ENCODE results near the gene OPTC. TPM values are rescaled to one million over a fixed set of nuclear protein-coding genes. Genes with fewer than 3 reads are reported as not detected.

Gene OPTC
- total RNA-seq, 2 experiments from 2014 or later = not detected

- Mint-ChIP-seq H3K4me1 (ENCODE audit: low read depth) (peaks cover 4% of the 10 kb centered on the region), H3K36me3 (ENCODE audit: low read depth) (no peaks in the 10 kb centered on the region), H3K27ac (no peak overlapping the region), H3K4me3 (no peak overlapping the region), H3K27me3 (peaks cover 27% of the 10 kb centered on the region), H3K9me3 (no peaks in the 10 kb centered on the region)
- CTCF ChIA-PET = interaction anchor here (0.7 to 0.9 kb wide), 2 partner anchors 120 to 433 kb away, joined by 3 read pairs; no protein-coding TSS in a partner anchor
- POLR2A ChIA-PET = no interaction called here
- ATAC-seq = no peak
- DNase-seq = no peak
- TF ChIP-seq, protein P1, sequence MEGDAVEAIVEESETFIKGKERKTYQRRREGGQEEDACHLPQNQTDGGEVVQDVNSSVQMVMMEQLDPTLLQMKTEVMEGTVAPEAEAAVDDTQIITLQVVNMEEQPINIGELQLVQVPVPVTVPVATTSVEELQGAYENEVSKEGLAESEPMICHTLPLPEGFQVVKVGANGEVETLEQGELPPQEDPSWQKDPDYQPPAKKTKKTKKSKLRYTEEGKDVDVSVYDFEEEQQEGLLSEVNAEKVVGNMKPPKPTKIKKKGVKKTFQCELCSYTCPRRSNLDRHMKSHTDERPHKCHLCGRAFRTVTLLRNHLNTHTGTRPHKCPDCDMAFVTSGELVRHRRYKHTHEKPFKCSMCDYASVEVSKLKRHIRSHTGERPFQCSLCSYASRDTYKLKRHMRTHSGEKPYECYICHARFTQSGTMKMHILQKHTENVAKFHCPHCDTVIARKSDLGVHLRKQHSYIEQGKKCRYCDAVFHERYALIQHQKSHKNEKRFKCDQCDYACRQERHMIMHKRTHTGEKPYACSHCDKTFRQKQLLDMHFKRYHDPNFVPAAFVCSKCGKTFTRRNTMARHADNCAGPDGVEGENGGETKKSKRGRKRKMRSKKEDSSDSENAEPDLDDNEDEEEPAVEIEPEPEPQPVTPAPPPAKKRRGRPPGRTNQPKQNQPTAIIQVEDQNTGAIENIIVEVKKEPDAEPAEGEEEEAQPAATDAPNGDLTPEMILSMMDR (IDR thresholded peaks at IDR 0.05) = no peak
- intact Hi-C loops (cut with micrococcal nuclease) = no loop called here
Observed at GRCh38 chr1:203461717-203462116, 32.2 kb upstream of the OPTC start.

DNA sequence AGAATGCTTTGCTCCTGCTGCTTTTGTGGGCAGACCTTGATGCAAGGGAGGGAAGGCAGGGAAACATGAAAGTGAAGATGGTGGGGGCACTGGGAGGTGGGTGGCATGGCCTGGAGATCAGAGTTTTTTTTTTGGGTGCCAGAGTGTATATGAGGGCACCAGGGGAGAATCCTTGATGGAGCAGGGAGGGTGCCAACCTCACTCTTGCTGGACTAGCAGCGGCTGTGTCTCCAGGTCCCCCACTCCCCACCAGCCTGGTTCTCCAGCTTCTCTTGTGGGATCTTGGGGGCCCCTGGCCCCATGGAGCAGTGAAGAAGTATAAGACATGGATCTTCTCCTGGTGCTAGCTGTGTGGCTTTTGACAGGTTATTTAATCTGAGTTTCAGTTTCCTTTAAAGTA is 31.8 kb upstream of the OPTC start:
- ChIA-PET CTCF (interaction anchor here (0.7 to 1.1 kb wide), 3 partner anchors 26 to 433 kb away, joined by 3 read pairs; no protein-coding TSS in a partner anchor), POLR2A (no interaction called here)
- H3K4me1 Mint-ChIP-seq (ENCODE audit: low read depth) = peaks cover 4% of the 10 kb centered on the region
- TF ChIP-seq, protein P1 (IDR thresholded peaks at IDR 0.05) = no peak
- H3K27ac Mint-ChIP-seq = no peak overlapping the region
- intact Hi-C loops (cut with micrococcal nuclease) = no loop called here
- no peaks in the 10 kb centered on the region for H3K36me3 Mint-ChIP-seq (ENCODE audit: low read depth)
- peaks cover 28% of the 10 kb centered on the region for H3K27me3 Mint-ChIP-seq
- H3K9me3 Mint-ChIP-seq = no peaks in the 10 kb centered on the region
- H3K4me3 Mint-ChIP-seq = no peak overlapping the region
- DNase-seq = no peak
- ATAC-seq = no peak

GRCh38 chr1:203462878-203463277 is 31.1 kb upstream of the OPTC start:
- ChIA-PET POLR2A (no interaction called here), CTCF (interaction anchor here (1.0 to 1.5 kb wide), 3 partner anchors 24 to 196 kb away, joined by 3 to 4 read pairs (median 3); no protein-coding TSS in a partner anchor)
- Mint-ChIP-seq H3K36me3 (ENCODE audit: low read depth) (no peaks in the 10 kb centered on the region), H3K4me1 (ENCODE audit: low read depth) (peaks cover 4% of the 10 kb centered on the region), H3K9me3 (no peaks in the 10 kb centered on the region), H3K4me3 (no peak overlapping the region), H3K27me3 (peaks cover 28% of the 10 kb centered on the region), H3K27ac (no peak overlapping the region)
- intact Hi-C loops (cut with micrococcal nuclease) = no loop called here
- no peak for ATAC-seq
- TF ChIP-seq, protein P1 (IDR thresholded peaks at IDR 0.05) = no peak
- DNase-seq = no peak

DNA sequence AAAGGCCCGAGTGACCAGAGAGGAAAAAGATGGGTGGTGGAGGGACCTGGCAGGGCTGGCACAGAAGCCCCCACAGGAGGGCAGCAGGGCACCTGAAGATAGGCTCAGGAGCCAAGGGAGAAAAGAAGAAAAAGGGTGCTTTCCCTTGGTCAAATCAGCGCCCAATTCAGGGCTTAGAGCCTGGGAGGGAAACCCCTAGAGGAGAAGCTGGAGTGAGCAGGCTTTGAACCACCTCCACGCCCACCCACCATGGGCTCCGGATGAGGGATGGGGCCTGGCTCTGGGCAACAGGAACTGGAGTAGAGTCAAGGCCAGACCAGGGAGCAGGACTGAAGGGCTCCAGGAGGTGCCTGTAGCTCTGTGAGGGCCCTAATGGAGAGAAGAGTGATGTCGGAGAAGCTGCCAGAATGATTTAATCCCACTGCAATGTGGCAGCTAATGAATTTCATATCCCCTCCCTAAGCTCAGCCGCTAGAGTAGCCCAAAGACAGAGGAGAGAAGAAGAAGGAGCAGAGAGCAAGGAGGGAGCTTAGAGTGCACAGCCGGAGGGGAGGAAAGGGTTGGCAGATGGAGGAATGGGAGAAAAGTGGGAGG is 30.4 kb upstream of the OPTC start:
- Mint-ChIP-seq H3K27me3 (peaks cover 25% of the 10 kb centered on the region), H3K4me1 (ENCODE audit: low read depth) (peaks cover 4% of the 10 kb centered on the region), H3K36me3 (ENCODE audit: low read depth) (no peaks in the 10 kb centered on the region), H3K27ac (no peak overlapping the region), H3K4me3 (no peak overlapping the region), H3K9me3 (no peaks in the 10 kb centered on the region)
- TF ChIP-seq, protein P1 (IDR thresholded peaks at IDR 0.05) = no peak
- ChIA-PET CTCF (interaction anchor here (0.7 to 1.7 kb wide), 6 partner anchors 12 to 196 kb away, joined by 3 to 4 read pairs (median 3); partner anchors contain the start of gene PRELP), POLR2A (no interaction called here)
- intact Hi-C loops (cut with micrococcal nuclease) = no loop called here
- DNase-seq (no peak), ATAC-seq (no peak)

GRCh38 chr1:203464226-203464625 is 29.7 kb upstream of the OPTC start:
- CTCF ChIA-PET = interaction anchor here (0.8 to 1.7 kb wide), 4 partner anchors 12 to 122 kb away, joined by 3 to 4 read pairs (median 4); partner anchors contain the start of gene PRELP
- intact Hi-C loops (cut with micrococcal nuclease) = no loop called here
- H3K4me3 Mint-ChIP-seq = no peak overlapping the region
- H3K27me3 Mint-ChIP-seq = peaks cover 25% of the 10 kb centered on the region
- H3K9me3 Mint-ChIP-seq = no peaks in the 10 kb centered on the region
- no peak overlapping the region for H3K27ac Mint-ChIP-seq
- peaks cover 4% of the 10 kb centered on the region for H3K4me1 Mint-ChIP-seq (ENCODE audit: low read depth)
- no peaks in the 10 kb centered on the region for H3K36me3 Mint-ChIP-seq (ENCODE audit: low read depth)
- TF ChIP-seq, protein P1 (IDR thresholded peaks at IDR 0.05) = no peak
- DNase-seq (no peak), ATAC-seq (no peak)
- POLR2A ChIA-PET = no interaction called here
